ENCODE results near the gene ZFP14.
"Not testable (repeated sequence)": the region's sequence is repeated elsewhere in the genome, so short reads cannot be mapped to it uniquely, and the experiment has no call there.

Gene ZFP14

DNA sequence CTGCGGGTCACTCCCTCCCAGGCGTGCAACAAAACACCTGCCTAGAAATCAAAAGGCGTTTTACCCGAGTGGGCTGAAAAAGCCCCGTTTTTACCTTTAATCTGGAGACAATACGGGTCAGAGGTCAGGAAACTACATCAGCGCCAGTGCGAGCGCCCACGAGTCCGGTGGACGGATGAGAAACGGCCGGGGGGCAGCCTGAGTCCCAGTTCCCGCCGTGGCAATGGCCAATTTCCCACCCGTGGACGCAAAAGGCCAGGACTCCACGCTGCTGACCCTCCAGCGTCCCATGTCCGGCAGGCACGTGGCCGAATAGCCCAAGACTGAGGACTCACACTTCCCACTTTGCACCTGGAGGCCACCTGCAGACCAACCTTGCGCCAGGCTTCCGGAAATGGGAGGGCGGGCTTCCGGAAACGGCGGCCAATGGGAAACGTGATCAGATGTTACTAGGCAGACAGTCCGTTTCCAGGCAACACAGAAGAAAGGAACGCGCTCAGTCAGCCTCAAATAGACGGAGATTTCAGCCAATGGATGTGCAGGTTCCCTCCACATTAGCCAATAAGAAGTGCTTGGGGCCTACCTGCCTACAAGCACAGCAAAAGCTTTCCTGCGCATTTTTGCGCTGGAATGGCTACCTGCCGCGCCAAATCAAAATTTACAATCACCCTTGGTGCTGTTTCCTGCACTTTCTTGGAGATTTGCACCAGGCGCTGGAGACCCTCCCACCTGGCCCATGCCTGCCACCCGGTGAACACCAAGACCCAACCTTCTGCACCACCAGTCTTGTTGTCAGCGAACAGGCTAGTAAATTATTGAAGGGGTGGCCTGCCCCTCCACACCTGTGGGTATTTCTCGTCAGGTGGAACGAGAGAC is 47.4 kb downstream of the ZFP14 start:
- DNase-seq (ENCODE audit: low spot score), result peak; percentile 91

DNA sequence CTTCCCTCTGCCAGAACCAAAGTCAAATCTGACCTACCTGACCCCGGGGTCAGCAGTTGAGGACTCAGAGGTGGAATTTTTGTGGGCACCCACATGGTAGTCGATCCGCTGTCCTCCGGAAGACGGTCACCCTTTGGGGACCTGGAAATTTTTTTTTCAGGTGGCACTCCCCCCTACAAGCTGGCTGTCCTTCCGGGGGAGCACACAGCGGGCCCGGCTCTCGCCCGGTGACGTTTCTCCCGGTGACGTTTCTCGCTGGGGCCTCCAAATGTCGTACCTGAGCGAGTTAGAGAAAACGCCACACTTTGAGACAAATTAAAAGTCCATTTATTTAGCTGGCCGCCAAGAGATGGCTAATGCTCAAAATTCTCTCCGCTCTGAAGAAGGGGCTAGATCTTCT is 48.8 kb downstream of the ZFP14 start:
- DNase-seq (ENCODE audit: low spot score), result no peak

DNA sequence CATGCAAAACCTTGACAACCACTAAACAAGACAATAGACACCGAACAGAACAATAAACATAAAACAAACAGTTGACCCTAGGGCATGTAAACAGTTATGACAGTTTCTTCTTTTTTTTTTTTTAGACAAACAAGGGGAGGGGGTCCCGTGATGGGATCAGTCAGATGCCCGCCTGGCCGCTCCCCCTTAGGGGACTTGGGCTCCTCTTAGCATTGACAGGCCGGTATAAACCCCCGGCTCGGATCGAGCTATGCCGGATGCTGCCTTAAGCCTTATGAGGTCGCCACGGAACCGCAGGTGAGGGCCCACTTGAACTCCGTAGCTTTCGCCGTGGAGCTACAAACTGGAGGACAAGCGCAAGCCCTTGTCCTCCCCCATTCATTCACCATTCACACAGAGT is 49.5 kb downstream of the ZFP14 start:
- not testable (repeated sequence) for DNase-seq (ENCODE audit: low spot score)

DNA sequence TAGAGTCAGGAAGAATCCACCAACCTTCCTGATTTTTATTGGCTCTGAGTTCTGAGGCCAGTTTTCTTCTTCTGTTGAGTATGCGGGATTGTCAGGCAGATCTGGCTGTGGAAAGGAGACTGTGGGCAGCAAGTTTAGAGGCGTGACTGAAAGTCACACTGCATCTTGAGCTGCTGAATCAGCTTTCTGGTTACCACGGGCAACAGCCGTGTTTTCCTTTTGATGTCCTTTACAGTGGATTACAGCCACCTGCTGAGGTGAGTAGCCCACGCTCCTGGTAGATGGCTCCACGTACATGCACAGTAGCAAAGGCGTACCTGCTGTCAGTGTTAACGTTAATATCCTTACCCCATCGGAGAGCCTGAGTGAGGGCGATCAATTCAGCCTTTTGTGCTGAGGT is 52.4 kb downstream of the ZFP14 start:
- DNase-seq (ENCODE audit: low spot score), result not testable (repeated sequence)

DNA sequence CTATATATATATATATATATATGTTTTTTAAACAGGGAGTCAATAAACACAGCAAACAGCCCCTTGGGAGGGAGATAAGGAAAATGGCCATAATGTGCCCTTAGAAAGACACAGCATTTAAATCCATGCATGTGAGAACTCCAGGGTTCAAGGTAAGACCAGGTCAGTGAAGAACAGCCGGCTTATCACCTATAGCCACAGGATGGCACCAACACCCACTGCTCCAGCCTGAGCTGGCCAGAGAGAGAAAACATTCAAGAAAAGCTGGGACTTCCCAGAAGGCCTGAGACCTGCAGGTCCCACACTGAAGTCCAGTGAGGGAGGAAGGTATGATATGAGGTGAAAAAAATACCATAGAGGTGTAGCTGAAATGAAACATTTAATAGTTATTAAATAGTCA is 63.8 kb downstream of the ZFP14 start:
- not testable (repeated sequence) for DNase-seq (ENCODE audit: low spot score)

DNA sequence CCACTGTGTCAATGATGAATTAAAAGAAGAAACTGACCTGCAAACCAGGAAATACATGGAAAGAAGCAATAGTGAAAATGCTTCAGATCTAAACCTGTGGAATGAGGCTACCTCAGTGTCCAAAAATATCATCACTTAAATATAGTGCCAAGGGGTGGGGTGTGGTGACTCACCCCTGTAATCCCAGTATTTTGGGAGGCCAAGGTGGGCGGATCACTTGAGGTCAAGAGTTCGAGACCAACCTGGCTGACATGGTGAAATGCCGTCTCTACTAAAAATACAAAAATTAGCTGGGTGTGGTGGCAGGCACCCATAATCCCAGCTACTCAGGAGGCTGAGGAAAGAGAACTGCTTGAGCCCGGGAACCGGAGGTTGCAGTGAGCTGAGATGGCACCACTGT is 64.9 kb downstream of the ZFP14 start:
- not testable (repeated sequence) for DNase-seq (ENCODE audit: low spot score)

DNA sequence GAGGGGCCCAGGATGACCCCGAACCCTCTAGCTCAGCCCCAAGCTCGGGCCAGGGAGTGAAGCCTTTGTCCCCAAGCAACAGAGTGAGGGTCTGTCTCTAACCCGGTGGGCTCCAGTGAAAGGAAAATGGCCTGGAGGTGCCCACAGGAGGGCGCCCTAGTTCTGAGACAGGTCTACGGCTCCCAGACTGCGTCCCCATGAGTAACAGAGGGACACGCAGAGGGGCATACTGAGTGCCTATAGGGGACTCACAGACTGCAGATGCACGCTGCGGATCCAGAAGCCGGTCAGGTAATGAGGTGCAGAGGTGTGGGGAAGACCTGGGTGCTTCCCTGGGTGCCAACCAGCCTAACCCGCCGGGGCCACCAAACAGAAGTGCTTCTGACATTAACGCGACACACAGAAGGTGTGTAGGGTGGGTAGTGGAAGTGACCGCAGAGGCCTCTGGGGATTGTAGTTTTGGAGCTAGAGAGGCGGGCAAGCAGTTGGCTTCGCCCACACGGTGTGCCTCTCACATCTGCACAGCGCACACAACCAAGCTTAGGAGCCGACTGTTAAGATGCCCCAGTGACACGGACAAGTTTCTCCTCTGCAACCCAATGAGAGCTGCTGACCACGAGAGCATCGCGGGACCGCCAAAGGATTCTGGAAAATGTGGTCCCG is 67.8 kb downstream of the ZFP14 start:
- not testable (repeated sequence) for DNase-seq (ENCODE audit: low spot score)

DNA sequence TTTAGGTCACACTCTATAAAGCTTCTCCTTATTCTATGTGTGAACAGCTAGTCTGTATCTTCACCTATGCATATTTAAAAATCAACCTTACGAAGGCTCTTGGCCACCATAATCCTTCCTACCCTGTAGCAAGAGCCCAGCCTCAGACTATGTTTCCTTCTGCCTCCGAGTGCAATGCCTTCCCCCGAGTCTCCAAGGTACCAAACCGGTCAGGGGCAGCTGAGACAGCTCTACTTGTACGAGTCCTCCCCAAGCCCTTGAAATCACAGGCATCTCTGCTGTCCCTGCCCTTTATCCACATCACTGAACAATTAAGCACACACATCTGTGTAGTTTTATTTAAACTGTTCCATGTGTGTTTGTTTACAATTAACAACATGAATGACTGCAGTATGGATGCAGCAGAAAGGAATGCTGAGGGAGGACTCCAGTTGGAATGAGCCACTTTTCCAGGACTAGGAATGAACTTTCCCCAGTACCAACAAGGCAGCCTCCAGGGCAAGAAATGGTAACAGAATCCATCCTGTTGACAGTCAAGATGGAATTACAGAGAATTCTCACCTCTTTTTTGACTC is 68.5 kb downstream of the ZFP14 start:
- DNase-seq (ENCODE audit: low spot score), result not testable (repeated sequence)

DNA sequence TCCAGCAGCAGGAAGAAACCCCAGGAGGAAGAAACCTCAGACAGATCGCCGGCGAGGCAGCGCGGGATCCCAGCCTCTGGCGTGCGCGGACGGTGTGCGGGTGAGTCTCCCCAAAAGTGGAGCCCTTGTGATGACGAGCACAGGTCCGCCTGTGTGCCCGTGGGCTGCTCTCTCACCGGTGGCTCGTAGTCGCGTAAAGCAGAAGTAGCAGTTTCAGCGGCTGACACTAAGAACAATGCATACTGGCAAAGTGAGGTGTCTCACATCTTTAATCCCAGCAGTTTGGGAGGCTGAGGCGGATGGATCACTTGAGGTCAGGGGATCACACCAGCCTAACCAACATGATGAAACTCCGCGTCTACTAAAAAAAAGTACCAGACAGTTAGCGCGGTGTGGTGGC is 69.2 kb downstream of the ZFP14 start:
- DNase-seq (ENCODE audit: low spot score), result not testable (repeated sequence)

DNA sequence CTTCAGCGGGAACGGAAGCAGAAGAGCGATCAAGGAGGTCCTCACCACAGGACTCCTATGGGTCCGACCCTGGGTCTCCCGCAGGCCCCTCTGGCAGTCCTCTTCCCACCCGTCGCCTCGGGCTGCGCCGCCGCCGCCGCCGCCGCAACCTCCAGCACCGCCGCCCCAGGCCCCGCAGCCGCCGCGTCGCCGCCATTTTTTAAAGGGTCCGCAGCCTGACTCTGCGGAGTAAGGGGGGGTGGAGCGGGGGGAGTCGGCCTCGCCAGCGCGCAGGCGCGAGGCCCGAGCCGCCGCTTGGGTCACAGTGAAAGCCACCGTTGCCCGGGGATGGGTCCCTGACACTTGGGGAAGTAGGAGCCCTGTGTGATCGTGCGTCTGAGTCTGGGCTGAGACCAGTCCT is 69.7 kb downstream of the ZFP14 start:
- not testable (repeated sequence) for DNase-seq (ENCODE audit: low spot score)

DNA sequence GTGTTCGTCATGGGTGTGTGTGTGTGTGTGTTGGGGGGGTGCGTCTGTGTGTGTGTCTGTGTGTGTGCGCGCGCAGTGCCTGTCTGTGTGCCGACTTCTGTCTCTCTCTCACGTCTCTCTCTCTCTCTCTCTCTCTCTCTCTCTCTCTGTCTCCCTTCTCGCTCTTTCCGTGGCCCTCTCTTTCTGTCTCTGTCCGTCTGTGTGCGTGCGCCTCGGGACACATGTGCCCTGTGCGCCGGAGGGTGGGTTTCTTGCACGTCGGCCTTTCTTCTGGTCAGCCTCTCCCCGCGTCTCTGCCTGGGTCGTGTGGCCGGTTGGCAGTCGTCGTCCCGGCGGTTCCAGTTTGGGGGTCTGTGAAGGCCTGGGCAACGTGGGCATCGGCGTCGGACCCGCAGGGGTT is 86.7 kb downstream of the ZFP14 start:
- not testable (repeated sequence) for DNase-seq (ENCODE audit: low spot score)

Measured in D341Med (cell line).